Stimulated activated CD4-positive, alpha-beta T cell treated with anti-CD3 and anti-CD28 coated beads, Interleukin-12 subunit alpha, Interleukin-12 subunit beta, amount 100 ng/mL, for 4 hours (primary cell): ENCODE measurements around the gene SLC34A3.
A peak's percentile ranks its signal among the peaks of the same experiment; 100 is the strongest.

Source experiments
- DNase-seq: peaks from one replicate; pipeline ENCODE4 v3.0.0-alpha.2; 2020

The SLC34A3 gene

DNA sequence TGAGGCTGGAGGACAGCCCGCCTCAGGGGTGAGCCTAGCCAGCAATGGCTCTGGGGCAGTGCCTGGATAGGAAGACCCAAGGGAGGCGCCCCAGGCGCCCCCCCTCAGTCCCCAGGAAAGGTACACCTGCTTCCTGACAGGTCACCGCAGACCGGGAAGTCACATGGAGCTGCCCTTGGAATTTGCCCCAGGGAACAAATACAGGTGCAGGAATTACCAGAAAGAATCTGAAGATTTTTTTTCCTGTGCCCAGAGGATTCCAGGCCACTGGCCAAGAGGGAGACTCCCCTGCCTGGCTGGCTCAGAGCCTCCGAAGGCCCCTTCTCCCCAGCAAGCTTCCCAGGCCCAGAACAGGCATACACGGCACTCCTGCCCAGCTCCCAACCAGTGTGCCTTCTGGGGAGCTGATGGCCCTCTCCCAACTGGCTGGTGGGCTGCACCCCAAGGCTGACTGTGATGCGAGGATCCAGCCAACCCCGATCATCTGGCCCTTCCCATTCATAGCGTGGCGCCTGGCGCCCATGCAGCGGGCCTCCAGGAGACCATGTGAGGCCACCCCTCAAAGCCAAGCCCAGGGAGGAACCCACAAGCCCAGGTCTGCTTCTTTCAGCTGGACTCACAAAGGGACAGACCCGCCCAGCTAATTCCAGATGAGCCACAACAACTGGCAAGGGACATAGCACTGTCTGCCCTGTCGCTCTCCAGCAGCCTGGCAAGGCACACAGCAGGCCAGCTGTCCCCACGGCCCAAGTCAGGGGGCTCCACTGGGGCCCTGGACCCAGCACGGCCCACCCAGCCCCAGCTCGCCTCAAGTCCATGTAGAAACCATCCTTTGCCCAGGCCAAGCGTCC lies 32.4 kb upstream of the SLC34A3 start:
- DNase-seq, result no peak

DNA sequence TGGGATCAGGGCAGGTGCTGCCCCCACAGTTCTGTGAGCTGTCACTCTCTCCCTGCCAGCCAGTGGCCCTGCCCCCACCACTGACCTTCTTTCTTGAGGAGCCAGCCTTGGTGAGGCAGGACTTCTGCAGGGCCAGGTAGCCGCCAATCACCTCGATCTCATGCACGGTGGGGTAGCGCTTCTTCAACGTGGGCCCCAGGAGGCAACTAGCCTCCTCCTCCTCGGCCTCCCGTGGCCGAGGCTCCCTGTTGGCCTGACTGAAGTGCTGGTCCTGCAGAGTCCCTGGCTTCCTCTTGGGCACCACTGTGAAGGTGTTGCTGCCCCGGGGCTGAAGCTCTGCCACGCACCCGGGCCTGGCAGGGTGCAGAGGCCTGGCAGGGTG lies 31.8 kb upstream of the SLC34A3 start:
- no peak for DNase-seq

- DNase-seq, result no peak
These were observed 31.1 kb upstream of the SLC34A3 start for GRCh38 chr9:137199411-137200121.

DNA sequence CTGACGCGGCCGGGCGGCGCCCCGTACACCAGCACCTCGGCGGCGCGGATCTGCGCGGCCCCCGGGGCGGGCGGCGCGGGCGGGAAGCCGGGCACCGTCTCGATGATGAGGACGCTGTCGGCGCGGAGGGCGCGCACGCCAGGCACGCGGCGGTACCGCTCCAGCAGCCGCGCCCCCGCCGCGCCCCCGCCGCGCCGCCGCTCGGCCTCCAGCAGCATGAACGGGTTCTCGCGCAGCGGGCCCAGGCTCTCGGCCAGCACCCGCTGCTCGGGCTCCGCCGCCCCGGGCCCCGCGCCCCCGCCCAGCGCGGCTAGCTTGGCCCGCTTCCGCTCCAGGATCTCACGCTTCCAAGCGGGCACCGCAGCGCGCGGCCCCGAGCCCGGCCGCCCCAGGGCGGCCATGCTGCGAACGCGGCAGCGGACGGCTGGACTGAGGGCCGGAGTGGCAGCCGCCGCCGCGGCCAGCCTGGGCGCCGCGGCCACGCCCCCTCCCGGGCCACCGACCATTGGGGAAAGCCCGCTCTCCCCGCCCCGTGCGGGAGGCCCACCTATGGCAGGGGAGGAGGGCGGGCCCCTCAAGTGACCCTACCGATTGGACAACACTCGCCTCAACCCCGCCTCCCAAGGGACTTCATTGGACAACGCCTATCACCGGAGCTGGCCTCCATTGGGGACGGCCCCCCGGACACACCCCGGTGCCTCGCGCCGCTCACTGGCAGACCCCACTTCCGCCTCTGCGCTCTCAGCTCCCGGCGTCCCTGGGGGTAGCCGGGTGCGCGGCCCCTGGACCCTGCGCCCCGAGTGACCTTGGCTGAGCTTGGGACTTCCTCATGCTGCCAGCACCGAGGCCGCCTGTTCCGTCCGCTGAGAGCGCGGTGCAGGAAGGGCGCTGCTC lies 30.1 kb upstream of the SLC34A3 start, which contains the start of gene TPRN:
Gene TPRN, minus strand, starts transcription at position 431 of the 894 bp plus-strand sequence. Its CDS starts 30 bp downstream, at position 401.
- DNase-seq, result peak; percentile 96

GRCh38 chr9:137201205-137201868 lies 29.4 kb upstream of the SLC34A3 start:
- DNase-seq, result no peak

GRCh38 chr9:137202966-137203365 lies 27.7 kb upstream of the SLC34A3 start:
- no peak for DNase-seq

- no peak for DNase-seq
These were observed 26.0 kb upstream of the SLC34A3 start for GRCh38 chr9:137204731-137205125.

DNA sequence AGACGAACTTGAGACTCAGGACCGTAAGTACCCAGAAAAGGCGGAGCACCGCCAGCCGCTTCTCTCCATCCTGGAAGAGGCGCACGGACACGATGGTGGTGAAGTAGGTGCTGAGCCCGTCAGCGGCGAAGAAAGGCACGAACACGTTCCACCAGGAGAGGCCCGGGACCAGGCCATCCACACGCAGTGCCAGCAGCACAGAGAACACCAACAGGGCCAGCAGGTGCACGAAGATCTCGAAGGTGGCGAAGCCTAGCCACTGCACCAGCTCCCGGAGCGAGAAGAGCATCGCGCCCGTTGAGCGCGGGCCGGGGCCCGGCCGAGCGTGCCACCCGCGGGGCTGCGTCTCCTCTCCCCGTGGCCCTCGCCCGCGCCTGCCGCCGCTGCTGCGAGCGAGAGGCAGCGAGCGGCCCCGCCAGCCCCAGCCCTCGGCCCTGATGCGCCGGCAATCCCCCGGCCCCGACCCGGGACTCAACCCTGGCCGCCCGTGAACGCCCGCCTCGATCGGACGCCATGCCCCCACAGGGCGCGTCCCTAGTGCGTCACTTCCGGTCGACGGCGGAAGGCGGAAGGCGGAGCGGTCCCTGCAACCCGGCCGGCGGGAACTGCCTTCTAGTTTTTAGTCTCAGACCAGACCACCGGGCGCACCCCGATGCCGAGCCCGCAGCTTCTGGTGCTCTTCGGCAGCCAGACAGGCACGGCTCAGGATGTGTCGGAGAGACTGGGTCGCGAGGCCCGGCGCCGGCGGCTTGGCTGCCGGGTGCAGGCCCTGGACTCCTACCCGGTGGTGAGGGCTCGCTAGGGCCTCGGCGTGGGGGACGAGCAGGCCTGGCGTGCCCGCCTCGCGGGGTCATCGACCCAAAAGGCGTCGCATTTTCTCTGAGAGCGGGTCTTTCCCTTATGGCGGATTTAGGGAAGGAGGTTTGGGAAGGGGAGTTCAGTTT lies 25.3 kb upstream of the SLC34A3 start, which contains the start of the genes NDOR1 and TMEM203:
Gene NDOR1, plus strand, starts transcription at position 575 of the 944 bp plus-strand sequence. Its CDS starts 78 bp downstream, at position 653.
Gene TMEM203, minus strand, starts transcription at position 523 of the 944 bp plus-strand sequence. Its CDS starts 234 bp downstream, at position 289.
- DNase-seq, result peak; percentile 94

- no peak for DNase-seq
These were observed 24.1 kb upstream of the SLC34A3 start for GRCh38 chr9:137206602-137207001.

- no peak for DNase-seq
These were observed 19.2 kb upstream of the SLC34A3 start for GRCh38 chr9:137211532-137211931.

DNA sequence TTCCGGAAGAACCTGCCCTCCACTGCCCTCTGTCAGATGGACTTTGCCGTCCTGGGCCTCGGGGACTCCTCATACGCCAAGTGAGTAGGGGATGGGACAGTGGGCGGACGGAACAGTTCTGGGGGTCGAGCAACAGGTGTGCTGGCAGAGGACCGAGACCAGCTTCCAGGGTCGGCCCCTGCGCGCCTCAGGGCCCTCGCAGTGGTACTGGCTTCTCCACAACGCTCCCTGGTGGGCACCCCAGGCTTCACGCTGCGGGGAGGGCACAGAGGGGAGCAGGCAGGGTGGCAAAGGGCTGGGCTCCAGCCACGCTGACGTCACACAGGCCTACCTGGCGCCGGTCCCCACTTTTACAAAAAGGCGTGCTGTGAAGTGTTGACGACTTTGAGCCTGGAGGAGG lies 18.2 kb upstream of the SLC34A3 start:
- DNase-seq, result no peak

DNA sequence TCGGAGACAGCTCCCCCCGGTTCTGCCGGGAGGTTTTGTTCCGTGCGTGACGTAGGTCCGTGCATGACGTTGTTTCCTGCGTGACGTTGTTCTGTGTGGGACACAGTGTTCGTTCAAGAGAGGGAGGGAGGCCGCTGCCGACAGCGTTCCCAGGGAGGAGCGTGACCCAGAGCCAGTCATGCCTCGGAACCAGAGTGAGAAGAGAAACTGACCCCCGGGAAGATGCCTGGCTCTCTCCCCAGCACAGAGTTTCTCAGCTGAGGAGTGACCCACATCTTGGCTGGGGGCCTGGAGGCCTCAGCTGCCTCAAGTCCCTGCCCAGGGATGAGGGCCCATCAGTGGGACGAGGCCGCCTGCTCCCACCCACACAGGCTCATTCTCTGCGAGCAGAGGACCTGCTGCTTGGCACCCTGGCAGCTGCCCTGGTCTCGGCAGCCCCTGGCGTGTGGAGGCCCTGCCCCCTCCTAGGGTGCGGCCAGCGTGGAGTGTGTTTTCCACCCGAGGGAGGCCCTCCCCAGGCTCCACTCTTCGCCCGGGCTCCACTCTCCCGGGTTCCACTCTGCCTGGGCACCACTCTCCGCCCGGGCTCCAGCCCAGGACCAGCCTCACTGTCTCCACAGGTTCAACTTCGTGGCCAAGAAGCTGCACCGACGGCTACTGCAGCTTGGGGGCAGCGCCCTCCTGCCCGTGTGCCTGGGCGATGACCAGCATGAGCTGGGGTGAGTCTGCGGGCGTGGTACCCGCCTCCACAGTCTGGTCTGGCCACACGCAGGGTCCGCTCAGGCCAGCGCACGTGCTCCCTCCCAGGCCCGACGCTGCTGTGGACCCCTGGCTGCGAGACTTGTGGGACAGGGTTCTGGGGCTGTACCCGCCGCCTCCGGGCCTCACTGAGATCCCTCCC lies 17.3 kb upstream of the SLC34A3 start:
- DNase-seq, result no peak

DNA sequence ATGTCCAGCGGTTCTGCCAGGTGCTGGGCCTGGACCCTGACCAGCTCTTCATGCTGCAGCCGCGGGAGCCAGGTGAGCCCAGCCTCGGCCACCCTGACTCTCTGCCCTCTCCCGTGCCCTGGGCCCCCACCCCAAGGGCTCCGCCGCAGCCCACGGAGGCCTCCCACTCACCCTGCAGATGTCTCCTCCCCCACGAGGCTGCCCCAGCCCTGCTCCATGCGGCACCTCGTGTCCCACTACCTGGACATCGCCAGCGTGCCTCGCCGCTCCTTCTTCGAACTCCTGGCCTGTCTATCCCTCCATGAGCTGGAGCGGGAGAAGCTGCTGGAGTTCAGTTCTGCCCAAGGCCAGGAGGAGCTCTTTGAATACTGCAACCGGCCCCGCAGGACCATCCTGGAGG lies 16.1 kb upstream of the SLC34A3 start:
- DNase-seq, result no peak

DNA sequence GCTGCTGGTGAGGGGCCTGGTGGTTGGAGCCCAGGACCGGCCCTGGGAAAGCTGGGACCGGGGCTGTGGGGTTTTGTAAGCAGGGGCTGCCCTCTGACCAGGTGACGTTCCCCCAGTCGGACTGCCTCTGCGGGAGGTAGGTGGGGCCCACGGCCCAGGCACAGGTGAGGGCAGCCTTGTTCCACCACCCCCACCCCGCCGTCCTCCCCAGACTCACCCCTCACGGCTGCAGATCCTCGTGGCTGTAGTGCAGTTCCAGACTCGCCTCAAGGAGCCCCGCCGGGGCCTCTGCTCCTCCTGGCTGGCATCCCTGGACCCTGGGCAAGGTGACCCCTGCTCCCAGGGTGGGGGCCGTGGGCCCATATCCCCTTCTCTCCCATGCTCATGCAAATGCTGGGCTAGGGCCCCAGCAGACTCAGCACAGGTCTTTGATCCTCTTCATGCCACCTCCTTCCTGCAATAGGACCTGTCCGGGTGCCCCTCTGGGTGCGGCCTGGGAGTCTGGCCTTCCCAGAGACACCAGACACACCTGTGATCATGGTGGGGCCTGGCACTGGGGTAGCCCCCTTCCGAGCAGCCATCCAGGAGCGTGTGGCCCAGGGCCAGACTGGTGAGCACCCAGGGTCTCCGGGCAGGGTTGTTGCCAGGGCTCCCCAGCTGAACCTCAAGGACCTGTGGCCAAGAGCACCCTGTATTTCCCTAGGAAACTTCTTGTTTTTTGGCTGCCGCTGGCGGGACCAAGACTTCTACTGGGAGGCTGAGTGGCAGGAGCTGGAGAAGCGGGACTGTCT lies 15.3 kb upstream of the SLC34A3 start:
- DNase-seq, result no peak

GRCh38 chr9:137216188-137216965 lies 14.3 kb upstream of the SLC34A3 start:
- DNase-seq, result no peak

DNA sequence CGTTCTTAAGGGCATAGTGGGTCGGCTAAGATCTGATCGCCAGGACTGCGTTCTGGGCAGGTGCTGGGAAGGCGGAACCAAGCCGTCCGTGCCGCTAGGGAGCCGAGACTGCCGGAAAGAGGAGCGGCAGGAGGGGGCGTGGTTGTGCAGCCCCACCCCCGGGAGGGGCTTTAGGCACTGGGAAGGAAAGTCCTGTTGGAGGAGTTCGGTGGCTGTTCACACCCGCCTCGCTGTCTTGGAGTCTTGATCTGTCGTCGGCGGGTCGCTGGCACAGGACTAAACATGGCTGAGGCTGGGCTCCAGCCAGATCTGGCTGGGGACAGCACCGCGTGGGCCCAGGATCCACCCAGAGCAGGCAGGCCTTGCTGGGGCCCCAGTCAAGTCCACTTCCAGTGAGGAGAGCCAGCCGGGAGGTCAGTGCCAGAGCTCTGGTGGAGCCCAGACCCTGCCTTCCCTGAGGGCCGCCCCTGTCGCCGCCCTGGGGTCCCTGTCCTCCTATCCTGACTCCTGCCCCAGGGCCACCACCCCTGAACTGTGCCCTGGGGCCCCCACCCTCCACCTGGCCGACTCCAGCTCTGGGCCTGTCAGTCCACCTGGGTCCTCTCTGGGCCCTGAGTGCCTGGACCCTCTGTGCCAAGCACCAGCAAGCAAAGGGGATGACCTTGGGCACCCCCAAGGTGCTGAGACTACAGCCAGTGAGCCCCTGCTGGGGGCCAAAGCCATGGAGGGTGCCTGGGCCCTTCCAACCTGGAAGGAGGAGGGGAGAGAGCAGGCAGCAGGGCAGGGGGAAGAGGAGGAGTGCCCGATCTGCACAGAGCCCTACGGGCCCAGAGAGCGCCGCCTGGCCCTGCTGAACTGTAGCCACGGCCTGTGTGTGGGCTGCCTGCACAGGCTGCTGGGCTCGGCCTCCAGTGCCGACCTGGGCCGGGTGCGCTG lies 13.2 kb upstream of the SLC34A3 start:
- no peak for DNase-seq

DNA sequence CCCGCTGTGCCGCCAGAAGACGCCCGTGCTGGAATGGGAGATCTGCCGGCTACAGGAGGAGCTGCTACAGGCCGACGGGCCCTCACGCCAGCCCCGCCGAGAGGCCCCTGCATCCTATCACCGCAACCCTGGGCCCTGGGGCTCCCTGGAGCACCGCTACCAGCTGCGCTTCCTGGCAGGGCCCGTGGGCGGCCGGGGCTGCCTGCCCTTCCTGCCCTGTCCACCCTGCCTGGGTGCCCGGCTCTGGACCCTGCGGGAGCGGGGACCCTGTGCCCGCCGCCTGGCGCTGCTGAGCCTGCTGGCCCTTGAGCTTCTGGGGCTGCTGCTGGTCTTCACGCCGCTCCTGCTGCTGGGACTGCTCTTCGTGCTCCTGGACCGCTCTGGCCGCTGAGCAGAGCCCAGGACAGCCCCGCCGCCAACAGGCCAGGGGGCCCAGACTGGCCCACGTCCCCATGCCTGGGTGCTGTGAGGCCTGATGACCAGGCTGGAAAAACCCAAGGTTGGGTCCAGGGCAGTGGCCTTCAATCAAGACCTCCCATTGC lies 12.4 kb upstream of the SLC34A3 start:
- DNase-seq, result no peak
